Sigmoid colon (tissue), 7 donors: ENCODE data around the gene TERB1. TPM values are rescaled to one million over a fixed set of nuclear protein-coding genes. Genes with fewer than 3 reads are reported as not detected.

Experiments
- DNase-seq: peaks from one replicate; pipeline ENCODE4 v3.0.0-alpha.2; 2019
- H3K27ac ChIP-seq, 4 donors: fragments of 200-600 bp; sonication (generic); one replicate each; pipeline ENCODE4 v1.5.1; 2016 to 2019; ENCODE audit warnings: mild to moderate bottlenecking in 1 of 4
- H3K27me3 ChIP-seq, 3 donors: fragments of 200-600 bp; sonication (generic); one replicate each; pipeline ENCODE4 v1.5.1; 2019; ENCODE audit warnings: mild to moderate bottlenecking in 1 of 3
- H3K36me3 ChIP-seq, 4 donors: fragments of 200-600 bp; sonication (generic); one replicate each; pipeline ENCODE4 v1.5.1; 2016 to 2019
- H3K4me1 ChIP-seq, 4 donors: fragments of 200-600 bp; sonication (generic); one replicate each; pipeline ENCODE4 v1.5.1; 2017 to 2019
- H3K4me3 ChIP-seq, 4 donors: fragments of 200-600 bp; sonication (generic); one replicate each; pipeline ENCODE4 v1.5.1; 2017 to 2019; ENCODE audit warnings: mild to moderate bottlenecking in 2 of 4, moderate library complexity in 1 of 4
- H3K9me3 ChIP-seq, 4 donors: fragments of 200-600 bp in 3 of 4; sonication (generic) in 3 of 4; one replicate each; pipeline versions ENCODE4 v1.5.1 to v1.6.1; 2013 to 2019
- CTCF ChIP-seq, 4 experiments: fragments of 450-650 bp in 3 of 4; fragments of 200-600 bp in 1 of 4; IDR thresholded peaks; one replicate each; pipeline ENCODE4 v1.5.1; 2016 to 2019; ENCODE audit warnings: antibody characterized with exemption in 4 of 4, mild to moderate bottlenecking in 3 of 4, moderate library complexity in 2 of 4
- EP300 ChIP-seq, 4 donors: sonication (generic); formaldehyde crosslinking; IDR thresholded peaks; one replicate each; pipeline ENCODE4 v1.6.1; 2017; ENCODE audit warnings: antibody characterized with exemption in 4 of 4
- POLR2A ChIP-seq, 2 donors: fragments of 450-650 bp; IDR thresholded peaks; one replicate each; pipeline ENCODE4 v1.6.1; 2016; ENCODE audit warnings: antibody characterized with exemption in 2 of 2, mild to moderate bottlenecking in 2 of 2, moderate library complexity in 2 of 2
- POLR2AphosphoS5 ChIP-seq, 4 donors: sonication (generic); formaldehyde crosslinking; IDR thresholded peaks; one replicate each; pipeline ENCODE4 v1.6.1; 2017; ENCODE audit warnings: antibody characterized with exemption in 4 of 4
- WGBS, 2 donors: extraction: QIAGEN DNeasy Blood & Tissue Kit; methylation state at CpG; one replicate each; pipeline ENCODE4 v1.1.7; 2013; 5-methylcytosine and 5-hydroxymethylcytosine counted together
- intact Hi-C: fragments of 100-400 bp; cut with DNase I; formaldehyde crosslinking; loops from one replicate; pipeline ENCODE4 v1.15.1; 2023
- polyA plus RNA-seq, 3 donors: library from polyadenylated mRNA; stranded (reverse); fragments of 200-250 nt; gene quantifications; one replicate each; pipeline ENCODE4 v1.2.3, GENCODE V29; 2013
- total RNA-seq, 4 donors: library from RNA; depleted of rRNA; stranded (reverse); fragments of >200 nt; gene quantifications; one replicate each; pipeline ENCODE4 v1.1.0, GENCODE V29; 2016
- donor health status: healthy with polysubstance abuse.
- donor health status: Bipolar disorder and iron deficiency.
- donor health status: healthy.

TERB1 gene
- total and polyA plus RNA-seq, 7 donors: under 0.01 to 0.03 TPM; not detected in 5

- intact Hi-C loops: loop anchor here (2.0 kb wide), 1 partner anchor 45 kb away; the partner anchor contains the start of gene CMTM4
- H3K36me3 ChIP-seq: peaks cover 0 to 80% (median 23%) of the 10 kb centered on the region in 4 donors
- H3K4me3 ChIP-seq: no peak overlapping the region
- H3K4me1 ChIP-seq: peaks cover 0 to 69% (median 64%) of the 10 kb centered on the region in 4 donors
- no peaks in the 10 kb centered on the region for H3K9me3 ChIP-seq
- peak overlapping the region; percentile 78 to 88 (median 84) for H3K27ac ChIP-seq
- no peak for DNase-seq
- no peaks in the 10 kb centered on the region for H3K27me3 ChIP-seq
- WGBS, 2 donors: 63 to 71% methylated on average over 10 of the region's 10 CpGs
- TF ChIP-seq CTCF (IDR thresholded peaks at IDR 0.05) (no peak), POLR2A (IDR thresholded peaks at IDR 0.05) (no peak), POLR2AphosphoS5 (IDR thresholded peaks at IDR 0.05) (no peak), EP300 (IDR thresholded peaks at IDR 0.05) (no peak)
Observed at GRCh38 chr16:66741950-66742808, 59.2 kb downstream of the TERB1 start.

GRCh38 chr16:66741169-66741900, 60.0 kb downstream of the TERB1 start:
- intact Hi-C loops: loop anchor here (2.0 kb wide), 1 partner anchor 45 kb away; the partner anchor contains the start of gene CMTM4
- 25 to 52% methylated on average over 10 of the region's 10 CpGs for WGBS, 2 donors
- H3K4me3 ChIP-seq: no peak overlapping the region
- peak; percentile 96 for DNase-seq
- no peaks in the 10 kb centered on the region for H3K9me3 ChIP-seq
- no peaks in the 10 kb centered on the region for H3K27me3 ChIP-seq
- H3K4me1 ChIP-seq: peaks cover 0 to 64% (median 56%) of the 10 kb centered on the region in 4 donors
- peak overlapping the region; percentile 78 to 88 (median 84) for H3K27ac ChIP-seq
- peak; percentile 22 to 72 (median 67) for TF ChIP-seq POLR2AphosphoS5 (IDR thresholded peaks at IDR 0.05)
- TF ChIP-seq EP300 (IDR thresholded peaks at IDR 0.05): no peak
- peaks cover 0 to 74% (median 25%) of the 10 kb centered on the region in 4 donors for H3K36me3 ChIP-seq

- peak overlapping the region; percentile 78 to 88 (median 84) for H3K27ac ChIP-seq
- H3K9me3 ChIP-seq: no peaks in the 10 kb centered on the region
- WGBS, 2 donors: 11 to 52% methylated on average over 2 of the region's 2 CpGs
- H3K4me1 ChIP-seq: peaks cover 0 to 58% (median 50%) of the 10 kb centered on the region in 4 donors
- H3K4me3 ChIP-seq: no peak overlapping the region
- no peaks in the 10 kb centered on the region for H3K27me3 ChIP-seq
- no peak for DNase-seq
- TF ChIP-seq POLR2A (IDR thresholded peaks at IDR 0.05) (no peak), EP300 (IDR thresholded peaks at IDR 0.05) (no peak), POLR2AphosphoS5 (IDR thresholded peaks at IDR 0.05) (no peak), CTCF (IDR thresholded peaks at IDR 0.05) (no peak)
- intact Hi-C loops: loop anchor here (2.0 kb wide), 1 partner anchor 44 kb away; the partner anchor contains the start of gene CMTM4
- H3K36me3 ChIP-seq: peaks cover 6 to 74% (median 32%) of the 10 kb centered on the region in 4 donors
Observed at GRCh38 chr16:66740533-66740932, 60.9 kb downstream of the TERB1 start.

GRCh38 chr16:66740010-66740409, 61.4 kb downstream of the TERB1 start:
- intact Hi-C loops: loop anchor here (2.0 kb wide), 1 partner anchor 43 kb away; the partner anchor contains the start of gene CMTM4
- no peak for DNase-seq
- Histone ChIP-seq H3K9me3 (no peaks in the 10 kb centered on the region), H3K4me3 (no peak overlapping the region), H3K27ac (peak overlapping the region; percentile 78 to 88 (median 84)), H3K36me3 (peaks cover 10 to 74% (median 32%) of the 10 kb centered on the region in 4 donors), H3K4me1 (peaks cover 0 to 58% (median 50%) of the 10 kb centered on the region in 4 donors), H3K27me3 (no peaks in the 10 kb centered on the region)
- TF ChIP-seq EP300 (IDR thresholded peaks at IDR 0.05) (no peak), CTCF (IDR thresholded peaks at IDR 0.05) (peak; percentile 14 to 50 (median 34)), POLR2AphosphoS5 (IDR thresholded peaks at IDR 0.05) (no peak), POLR2A (IDR thresholded peaks at IDR 0.05) (no peak)
- WGBS, 2 donors: 22 to 47% methylated on average over 2 of the region's 2 CpGs
